CD14-positive monocyte (primary cell): ENCODE data around the gene HAGH. TPM values are rescaled to one million over a fixed set of nuclear protein-coding genes. Genes with fewer than 3 reads are reported as not detected.

Experiments used
- DNase-seq, 3 donors: peaks; one replicate each; pipeline ENCODE4 v3.0.0-alpha.2; 2011 to 2022
- H2AFZ ChIP-seq: 2 replicates; pipeline ENCODE4 v1.6.0; 2012; ENCODE audit warnings: mild to moderate bottlenecking, low read depth, low read length, inconsistent platforms; ENCODE audit not compliant: insufficient read depth, poor library complexity, severe bottlenecking
- H3K27ac ChIP-seq, 2 donors: 1 replicate in 1 of 2; 2 replicates in 1 of 2; pipeline ENCODE4 v1.5.1; 2012 to 2013; ENCODE audit warnings: low read length in 2 of 2, control low read depth in 1 of 2, inconsistent platforms in 1 of 2, low read depth in 1 of 2, mild to moderate bottlenecking in 1 of 2
- H3K27me3 ChIP-seq, 2 donors: one replicate each; pipeline versions ENCODE4 v1.6.0 to v1.6.1; 2011 to 2013; ENCODE audit warnings: low read length in 2 of 2; ENCODE audit not compliant: control insufficient read depth in 2 of 2, insufficient read depth in 2 of 2
- H3K36me3 ChIP-seq, 2 donors: replicated peaks in 1 of 2; 1 replicate in 1 of 2; 2 replicates in 1 of 2; pipeline versions ENCODE4 v1.5.1 to v1.6.1; 2012 to 2013; ENCODE audit warnings: low read length in 2 of 2, control low read depth in 1 of 2, inconsistent platforms in 1 of 2, mild to moderate bottlenecking in 1 of 2; ENCODE audit not compliant: insufficient read depth in 2 of 2, control insufficient read depth in 1 of 2
- H3K4me1 ChIP-seq, 2 donors: 1 replicate in 1 of 2; 2 replicates in 1 of 2; pipeline versions ENCODE4 v1.5.1 to v1.6.1; 2012 to 2013; ENCODE audit warnings: low read length in 2 of 2, control low read depth in 1 of 2, inconsistent platforms in 1 of 2, mild to moderate bottlenecking in 1 of 2, moderate library complexity in 1 of 2; ENCODE audit not compliant: insufficient read depth in 2 of 2, control insufficient read depth in 1 of 2
- H3K4me2 ChIP-seq: replicated peaks from 2 replicates; pipeline ENCODE3; 2012; ENCODE audit warnings: low read length, moderate library complexity, mild to moderate bottlenecking; ENCODE audit not compliant: poor library complexity, severe bottlenecking; ENCODE audit errors: extremely low read depth
- H3K4me3 ChIP-seq, 3 experiments: fragments of 200-600 bp in 1 of 3; sonication (generic) in 1 of 3; replicated peaks in 1 of 3; 1 replicate in 2 of 3; 2 replicates in 1 of 3; pipeline ENCODE4 v1.5.1; 2011 to 2013; ENCODE audit warnings: low read length in 3 of 3, mild to moderate bottlenecking in 3 of 3, control low read depth in 2 of 3, low read depth in 2 of 3, inconsistent platforms in 1 of 3, moderate library complexity in 1 of 3
- H3K79me2 ChIP-seq: 2 replicates; pipeline ENCODE4 v1.6.0; 2012; ENCODE audit warnings: mild to moderate bottlenecking, control low read depth, inconsistent platforms, low read length, moderate library complexity; ENCODE audit not compliant: insufficient read depth
- H3K9ac ChIP-seq: 2 replicates; pipeline ENCODE4 v1.6.0; 2017; ENCODE audit warnings: low read length, mild to moderate bottlenecking; ENCODE audit not compliant: insufficient read depth, poor library complexity, severe bottlenecking
- H3K9me3 ChIP-seq, 2 donors: replicated peaks in 1 of 2; 1 replicate in 1 of 2; 2 replicates in 1 of 2; pipeline versions ENCODE4 v1.5.1 to v1.6.1; 2012 to 2013; ENCODE audit warnings: low read length in 2 of 2, control low read depth in 1 of 2; ENCODE audit not compliant: control insufficient read depth in 1 of 2, insufficient read depth in 1 of 2
- H4K20me1 ChIP-seq: 2 replicates; pipeline ENCODE4 v1.6.0; 2012; ENCODE audit warnings: mild to moderate bottlenecking, low read length, control low read depth, moderate library complexity; ENCODE audit not compliant: insufficient read depth
- H3K27ac Mint-ChIP-seq, 7 donors: one replicate each; pipeline ENCODE4 v1.8.0; 2020; ENCODE audit warnings: mild to moderate bottlenecking in 7 of 7, mixed read lengths in 7 of 7, moderate library complexity in 6 of 7, inconsistent platforms in 2 of 7
- H3K27me3 Mint-ChIP-seq, 3 donors: one replicate each; pipeline ENCODE4 v1.8.0; 2021 to 2022; ENCODE audit warnings: low read depth in 3 of 3, mild to moderate bottlenecking in 3 of 3, mixed read lengths in 3 of 3, moderate library complexity in 3 of 3, inconsistent platforms in 1 of 3
- H3K36me3 Mint-ChIP-seq, 2 donors: one replicate each; pipeline ENCODE4 v1.8.0; 2020; ENCODE audit warnings: mixed read lengths in 2 of 2, inconsistent platforms in 1 of 2, mild to moderate bottlenecking in 1 of 2
- H3K4me1 Mint-ChIP-seq: one replicate; pipeline ENCODE4 v1.8.0; 2020; ENCODE audit warnings: mild to moderate bottlenecking, mixed read lengths
- H3K4me3 Mint-ChIP-seq, 2 donors: one replicate each; pipeline ENCODE4 v1.8.0; 2020; ENCODE audit warnings: mild to moderate bottlenecking in 2 of 2, mixed read lengths in 2 of 2, moderate library complexity in 1 of 2
- H3K9me3 Mint-ChIP-seq, 7 donors: one replicate each; pipeline ENCODE4 v1.8.0; 2020 to 2022; ENCODE audit warnings: mixed read lengths in 7 of 7, mild to moderate bottlenecking in 6 of 7, moderate library complexity in 6 of 7, inconsistent platforms in 2 of 7
- WGBS: methylation state at CpG from one replicate; pipeline ENCODE4 v1.1.5; 2013; ENCODE audit warnings: missing lambda C conversion rate; ENCODE audit not compliant: insufficient coverage; 5-methylcytosine and 5-hydroxymethylcytosine counted together
- intact Hi-C, 2 donors: fragments of 100-400 bp; cut with micrococcal nuclease; formaldehyde crosslinking; loops; one replicate each; pipeline versions ENCODE4 v1.15.0 to v1.15.1; 2023
- polyA plus RNA-seq, 3 donors: library from polyadenylated mRNA; depleted of rRNA in 1 of 3; unstranded in 2 of 3; stranded (reverse) in 1 of 3; fragments of 300-500 nt in 2 of 3; fragments of >200 nt in 1 of 3; fragmentation: Illumina TruSeq in 2 of 3; gene quantifications; 1 replicate in 2 of 3; 2 replicates in 1 of 3; pipeline ENCODE4 v1.2.3, GENCODE V29; 2012 to 2021
- TF ChIP-seq, protein P1 (sequence below): fragments of 200-600 bp; IDR thresholded peaks from one replicate; pipeline ENCODE4 v1.8.0; 2022; ENCODE audit warnings: antibody characterized with exemption, mild to moderate bottlenecking

HAGH gene
- polyA plus RNA-seq, 3 donors = 42.6 to 82.1 (median 47.7) TPM

DNA sequence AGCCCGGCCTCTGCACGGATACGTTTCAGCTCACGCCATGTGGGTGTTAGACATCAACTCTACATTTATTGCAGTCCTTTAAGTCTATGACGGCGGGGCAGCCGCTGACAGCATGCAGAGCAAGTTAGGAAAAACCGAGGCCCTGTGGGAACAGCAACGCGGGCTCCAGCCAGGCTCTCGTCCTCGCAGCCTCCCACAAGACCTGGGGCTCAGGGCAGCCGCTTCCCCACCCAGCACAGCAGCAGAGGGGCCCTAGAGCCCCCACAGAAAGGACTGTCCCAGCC lies 50.0 kb downstream of the HAGH start:
- WGBS = 93% methylated on average over 8 of the region's 13 CpGs
- Histone ChIP-seq H3K36me3 (peaks cover 39% of the 10 kb centered on the region in 2 donors), H3K27me3 (no peaks in the 10 kb centered on the region), H3K9me3 (no peaks in the 10 kb centered on the region), H3K27ac (no peak overlapping the region), H3K4me1 (peaks cover 30 to 45% of the 10 kb centered on the region in 2 donors), H3K9ac (no peak overlapping the region), H3K4me2 (no peak overlapping the region), H3K79me2 (peaks cover 58% of the 10 kb centered on the region), H4K20me1 (peaks cover 93% of the 10 kb centered on the region), H3K4me3 (no peak overlapping the region), H2AFZ (no peak overlapping the region)
- Mint-ChIP-seq H3K27me3 (no peaks in the 10 kb centered on the region), H3K4me3 (no peak overlapping the region), H3K36me3 (peaks cover 5 to 47% of the 10 kb centered on the region in 2 donors), H3K27ac (peak overlapping the region in 1 of 7 donors; percentile 70), H3K9me3 (peaks cover 0 to 2% (median 0%) of the 10 kb centered on the region in 7 donors), H3K4me1 (peaks cover 32% of the 10 kb centered on the region)
- DNase-seq = no peak
- TF ChIP-seq, protein P1, sequence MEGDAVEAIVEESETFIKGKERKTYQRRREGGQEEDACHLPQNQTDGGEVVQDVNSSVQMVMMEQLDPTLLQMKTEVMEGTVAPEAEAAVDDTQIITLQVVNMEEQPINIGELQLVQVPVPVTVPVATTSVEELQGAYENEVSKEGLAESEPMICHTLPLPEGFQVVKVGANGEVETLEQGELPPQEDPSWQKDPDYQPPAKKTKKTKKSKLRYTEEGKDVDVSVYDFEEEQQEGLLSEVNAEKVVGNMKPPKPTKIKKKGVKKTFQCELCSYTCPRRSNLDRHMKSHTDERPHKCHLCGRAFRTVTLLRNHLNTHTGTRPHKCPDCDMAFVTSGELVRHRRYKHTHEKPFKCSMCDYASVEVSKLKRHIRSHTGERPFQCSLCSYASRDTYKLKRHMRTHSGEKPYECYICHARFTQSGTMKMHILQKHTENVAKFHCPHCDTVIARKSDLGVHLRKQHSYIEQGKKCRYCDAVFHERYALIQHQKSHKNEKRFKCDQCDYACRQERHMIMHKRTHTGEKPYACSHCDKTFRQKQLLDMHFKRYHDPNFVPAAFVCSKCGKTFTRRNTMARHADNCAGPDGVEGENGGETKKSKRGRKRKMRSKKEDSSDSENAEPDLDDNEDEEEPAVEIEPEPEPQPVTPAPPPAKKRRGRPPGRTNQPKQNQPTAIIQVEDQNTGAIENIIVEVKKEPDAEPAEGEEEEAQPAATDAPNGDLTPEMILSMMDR = no peak
- intact Hi-C loops = loop anchor here (10.0 kb wide), 3 partner anchors 72 to 302 kb away; partner anchors contain the start of genes CLCN7 (in 1 of the 2) and MAPK8IP3 (in 1 of the 2)

DNA sequence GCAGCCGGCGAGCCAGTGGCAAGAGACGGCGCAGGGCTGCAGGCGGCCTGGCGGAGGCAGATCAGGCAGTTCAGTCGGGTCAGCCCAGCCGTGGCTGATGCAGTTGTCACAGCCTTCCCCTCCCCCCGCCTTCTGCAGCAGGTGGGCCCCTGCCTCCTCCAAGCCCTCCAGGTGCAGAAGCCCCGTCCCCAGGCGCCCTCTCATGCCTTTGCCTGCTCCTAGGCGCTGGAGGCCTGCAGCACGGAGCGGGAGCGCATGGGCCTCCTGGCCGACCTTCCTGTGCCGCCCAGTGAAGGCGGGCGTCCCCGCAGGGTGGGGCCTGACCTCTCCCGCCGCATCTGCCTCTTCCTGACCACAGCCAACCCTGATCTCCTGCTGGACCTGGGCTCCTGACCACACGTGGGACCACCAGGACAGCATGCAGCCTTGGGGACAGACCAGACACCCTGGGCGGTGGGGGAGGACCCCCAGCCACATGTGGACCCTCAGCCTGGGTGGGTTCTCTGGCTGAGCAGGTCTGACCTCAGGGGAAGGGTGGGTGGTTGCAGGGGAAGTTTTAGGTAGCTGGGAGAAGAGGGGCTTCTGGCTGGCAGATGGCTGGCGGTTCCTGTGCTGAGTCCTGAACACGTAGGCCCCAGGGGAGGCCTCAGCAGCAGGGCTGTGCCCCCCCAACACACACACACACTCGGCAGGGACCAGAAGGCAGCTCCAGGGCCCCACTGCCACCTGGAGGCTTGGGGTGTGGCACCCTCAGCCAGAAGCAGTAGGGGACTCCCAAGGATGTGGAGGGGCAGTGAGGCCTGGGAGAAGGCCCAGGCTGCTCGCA lies 50.6 kb downstream of the HAGH start:
- TF ChIP-seq, protein P1 = no peak
- Histone ChIP-seq H3K27me3 (no peaks in the 10 kb centered on the region), H3K4me2 (no peak overlapping the region), H4K20me1 (peaks cover 87% of the 10 kb centered on the region), H3K36me3 (peaks cover 39% of the 10 kb centered on the region in 2 donors), H3K9me3 (no peaks in the 10 kb centered on the region), H3K4me3 (no peak overlapping the region), H3K9ac (no peak overlapping the region), H3K79me2 (peaks cover 55% of the 10 kb centered on the region), H3K27ac (no peak overlapping the region), H2AFZ (no peak overlapping the region), H3K4me1 (peaks cover 25 to 39% of the 10 kb centered on the region in 2 donors)
- WGBS = 91% methylated on average over 24 of the region's 28 CpGs
- Mint-ChIP-seq H3K36me3 (peaks cover 5 to 47% of the 10 kb centered on the region in 2 donors), H3K9me3 (peaks cover 0 to 2% (median 0%) of the 10 kb centered on the region in 7 donors), H3K27ac (no peak overlapping the region), H3K4me3 (no peak overlapping the region), H3K27me3 (no peaks in the 10 kb centered on the region), H3K4me1 (peaks cover 26% of the 10 kb centered on the region)
- no peak for DNase-seq
- intact Hi-C loops = loop anchor here (10.0 kb wide), 3 partner anchors 71 to 301 kb away; partner anchors contain the start of genes CLCN7 (in 1 of the 2) and MAPK8IP3 (in 1 of the 2)
